DMS114 treated with DMSO at 0.1 percent for 48 hours (cell line): ENCODE data around the gene MRM3.
"Not testable (repeated sequence)": the region's sequence is repeated elsewhere in the genome, so short reads cannot be mapped to it uniquely, and the experiment has no call there.

Experiments
- DNase-seq: peaks from one replicate; lab custom pipeline; 2025; ENCODE audit not compliant: unreplicated experiment; lab: John Stamatoyannopoulos, UW

Gene MRM3, protein sequence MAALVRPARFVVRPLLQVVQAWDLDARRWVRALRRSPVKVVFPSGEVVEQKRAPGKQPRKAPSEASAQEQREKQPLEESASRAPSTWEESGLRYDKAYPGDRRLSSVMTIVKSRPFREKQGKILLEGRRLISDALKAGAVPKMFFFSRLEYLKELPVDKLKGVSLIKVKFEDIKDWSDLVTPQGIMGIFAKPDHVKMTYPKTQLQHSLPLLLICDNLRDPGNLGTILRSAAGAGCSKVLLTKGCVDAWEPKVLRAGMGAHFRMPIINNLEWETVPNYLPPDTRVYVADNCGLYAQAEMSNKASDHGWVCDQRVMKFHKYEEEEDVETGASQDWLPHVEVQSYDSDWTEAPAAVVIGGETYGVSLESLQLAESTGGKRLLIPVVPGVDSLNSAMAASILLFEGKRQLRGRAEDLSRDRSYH

DNA sequence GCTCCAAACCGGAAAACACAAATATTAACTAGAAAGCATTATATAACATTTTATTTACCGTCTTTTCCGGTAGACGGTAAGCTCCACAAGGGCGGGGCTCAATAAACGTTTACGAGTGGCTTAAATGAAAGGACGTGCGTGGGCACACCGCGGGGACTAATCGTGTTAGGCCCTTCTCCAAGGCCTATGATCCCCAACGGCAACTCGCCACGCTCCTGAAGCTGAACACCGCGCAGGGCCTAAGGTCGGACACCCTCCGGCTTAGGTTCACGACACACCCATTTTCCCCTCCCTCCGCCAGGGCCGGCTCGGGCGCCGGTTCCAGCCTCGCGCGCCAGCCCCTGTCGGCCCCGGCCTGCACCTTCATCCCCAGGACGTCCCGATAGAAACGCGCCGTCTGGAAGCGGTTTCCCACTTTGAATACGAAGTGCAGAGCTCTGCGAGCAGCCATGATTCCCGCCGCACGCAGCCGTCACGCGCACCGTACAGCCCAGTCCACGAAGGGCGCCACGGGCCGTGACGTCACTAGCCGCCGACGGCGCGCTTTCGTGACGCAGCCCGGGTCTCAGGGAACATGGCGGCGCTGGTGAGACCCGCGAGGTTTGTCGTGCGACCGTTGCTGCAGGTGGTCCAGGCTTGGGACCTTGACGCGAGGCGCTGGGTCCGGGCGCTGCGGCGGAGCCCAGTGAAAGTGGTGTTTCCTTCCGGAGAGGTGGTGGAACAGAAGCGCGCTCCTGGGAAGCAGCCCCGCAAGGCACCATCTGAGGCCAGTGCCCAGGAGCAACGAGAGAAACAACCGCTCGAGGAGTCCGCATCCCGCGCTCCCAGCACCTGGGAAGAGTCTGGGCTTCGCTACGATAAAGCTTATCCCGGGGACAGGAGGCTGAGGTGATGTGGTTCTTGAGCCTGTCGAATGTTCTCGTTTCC, at the start of gene MRM3, which contains the start of gene GLOD4:
MRM3 (plus strand) TSS at position 549 of the 927 bp plus-strand sequence; CDS start at position 575, 26 bp downstream.
GLOD4 (minus strand) TSS at position 476 of the 927 bp plus-strand sequence; CDS start at position 451, 25 bp downstream.
- peak; percentile 75 for DNase-seq

DNA sequence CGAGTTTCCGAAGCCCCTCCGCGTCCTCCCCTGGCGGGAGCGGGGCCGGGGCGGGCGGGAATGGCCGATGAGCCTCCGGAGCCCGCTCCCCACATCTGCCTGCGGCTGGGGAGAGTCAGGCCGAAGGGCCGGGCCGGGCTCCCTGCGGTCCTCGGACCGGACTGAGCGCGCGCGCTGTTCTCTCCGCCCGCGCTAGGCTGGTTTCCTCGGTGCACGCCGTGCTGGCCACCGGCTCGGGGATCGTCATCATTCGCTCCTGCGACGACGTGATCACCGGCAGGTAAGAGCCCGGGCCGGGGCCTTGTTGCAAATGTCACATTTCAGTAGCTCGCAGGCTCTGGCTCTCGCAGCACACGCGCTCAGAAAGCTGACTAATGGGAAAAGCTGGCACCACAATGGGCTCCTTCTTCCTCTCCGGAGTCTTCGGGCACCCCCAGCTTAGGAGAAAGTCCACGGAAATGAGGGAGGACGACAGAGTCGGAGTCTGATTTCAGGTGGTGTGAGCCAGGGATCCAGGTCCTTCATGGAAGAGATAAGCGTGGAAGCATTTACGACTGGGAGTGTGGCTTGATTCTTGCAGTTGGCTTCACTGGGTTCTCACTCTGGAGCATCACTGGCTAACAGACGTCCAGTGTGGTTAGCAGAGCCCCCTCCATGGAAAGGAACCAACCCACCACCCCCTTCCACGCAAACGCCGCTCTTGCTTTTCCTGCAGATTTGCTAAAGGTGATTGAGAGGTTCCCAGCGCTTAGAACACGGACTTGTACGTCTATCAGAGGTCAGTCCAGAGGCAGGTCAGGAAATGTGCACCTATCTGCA, 49.0 kb upstream of the MRM3 start:
- no peak for DNase-seq

DNA sequence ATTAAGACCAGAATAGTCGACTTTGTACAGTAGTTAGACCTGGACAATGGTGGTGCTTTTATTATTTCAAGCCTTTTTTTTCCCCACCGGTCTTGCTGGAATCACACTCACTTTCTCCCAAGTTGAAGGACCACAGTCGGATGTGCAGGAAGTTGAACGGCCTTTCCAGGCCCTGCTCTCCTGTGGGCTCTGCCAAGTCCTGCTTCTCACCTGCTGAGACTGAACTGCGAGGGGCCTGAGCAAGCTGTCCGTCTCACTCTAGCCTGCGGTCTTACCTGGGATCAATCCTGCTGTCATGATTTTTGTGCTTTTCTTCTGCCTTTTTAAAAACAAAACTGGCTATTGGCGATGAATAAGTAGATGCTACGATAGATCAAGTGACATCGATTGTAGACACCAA, 48.4 kb upstream of the MRM3 start:
- no peak for DNase-seq

GRCh38 chr17:737561-738113, 44.5 kb upstream of the MRM3 start:
- DNase-seq, result no peak

DNA sequence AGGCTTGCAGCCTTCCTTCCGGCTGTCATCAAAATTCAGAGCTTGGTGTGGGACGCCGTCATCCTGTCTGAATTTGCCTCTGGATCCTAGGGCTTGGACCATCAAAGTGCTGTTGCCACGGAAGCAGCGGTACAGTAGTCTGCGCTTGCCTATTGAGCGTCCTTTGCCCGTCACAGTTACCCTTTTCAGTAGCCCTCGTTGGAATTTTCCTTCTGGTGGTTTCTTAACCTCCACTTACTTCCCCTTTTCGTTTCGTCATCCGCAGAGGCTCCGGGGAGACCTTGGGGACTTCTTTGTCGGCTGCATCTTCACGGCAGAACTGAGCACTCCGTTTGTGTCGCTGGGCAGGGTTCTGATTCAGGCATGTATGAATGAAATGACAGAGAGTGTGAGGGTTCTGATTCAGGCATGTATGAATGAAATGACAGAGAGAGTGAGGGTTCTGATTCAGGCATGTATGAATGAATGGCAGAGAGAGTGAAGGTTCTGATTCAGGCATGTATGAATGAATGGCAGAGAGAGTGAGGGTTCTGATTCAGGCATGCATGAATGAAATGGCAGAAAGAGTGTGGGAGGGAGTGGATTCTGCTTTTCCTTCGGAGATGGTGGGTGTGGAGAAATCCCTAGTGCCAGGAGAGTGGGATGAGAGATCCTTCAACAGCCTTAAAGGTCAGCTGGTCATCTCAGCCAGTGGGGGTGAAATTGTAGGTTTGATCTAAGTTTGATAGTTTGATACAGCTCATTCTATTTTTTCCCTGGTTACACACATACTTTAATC, 41.7 kb upstream of the MRM3 start:
- DNase-seq, result no peak

- no peak for DNase-seq
Observed at GRCh38 chr17:742147-742793, 39.9 kb upstream of the MRM3 start.

GRCh38 chr17:743139-743538, 39.0 kb upstream of the MRM3 start:
- no peak for DNase-seq

DNA sequence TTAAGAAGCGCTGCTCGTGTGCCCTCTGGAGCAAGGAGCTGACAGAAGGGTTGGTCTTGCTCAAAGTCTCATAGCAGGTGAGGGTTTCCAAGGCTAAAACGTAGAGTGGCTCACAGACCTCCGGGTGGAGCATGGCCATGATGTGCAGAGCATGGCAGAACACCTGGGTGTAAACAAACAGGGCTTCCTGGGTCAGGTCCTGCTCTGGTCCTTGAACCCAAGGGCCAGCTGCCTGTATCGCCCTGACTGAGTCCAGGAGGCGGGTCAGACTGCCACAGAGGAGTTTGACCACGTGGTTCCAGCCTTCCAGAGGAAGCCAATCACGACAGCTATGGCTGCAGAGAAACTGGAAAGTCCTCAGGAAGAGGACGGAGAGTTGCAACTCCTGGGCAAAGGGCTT, 37.2 kb upstream of the MRM3 start:
- no peak for DNase-seq

- no peak for DNase-seq
Observed at GRCh38 chr17:745406-745805, 36.7 kb upstream of the MRM3 start.

GRCh38 chr17:746181-746580, 36.0 kb upstream of the MRM3 start:
- no peak for DNase-seq

- DNase-seq, result no peak
Observed at GRCh38 chr17:746783-747629, 35.1 kb upstream of the MRM3 start.

DNA sequence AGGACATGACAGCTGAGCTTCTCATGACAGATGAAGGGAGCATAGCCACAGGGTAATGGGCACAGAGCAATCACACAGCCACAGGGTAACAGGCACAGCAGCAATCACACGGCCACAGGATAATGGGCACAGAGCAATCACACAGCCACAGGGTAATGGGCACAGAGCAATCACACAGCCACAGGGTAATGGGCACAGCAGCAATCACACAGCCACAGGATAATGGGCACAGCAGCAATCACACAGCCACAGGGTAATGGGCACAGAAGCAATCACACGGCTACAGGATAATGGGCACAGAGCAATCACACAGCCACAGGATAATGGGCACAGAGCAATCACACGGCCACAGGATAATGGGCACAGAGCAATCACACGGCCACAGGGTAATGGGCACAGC, 33.5 kb upstream of the MRM3 start:
- DNase-seq, result not testable (repeated sequence)

- DNase-seq, result not testable (repeated sequence)
Observed at GRCh38 chr17:749359-749758, 32.8 kb upstream of the MRM3 start.

DNA sequence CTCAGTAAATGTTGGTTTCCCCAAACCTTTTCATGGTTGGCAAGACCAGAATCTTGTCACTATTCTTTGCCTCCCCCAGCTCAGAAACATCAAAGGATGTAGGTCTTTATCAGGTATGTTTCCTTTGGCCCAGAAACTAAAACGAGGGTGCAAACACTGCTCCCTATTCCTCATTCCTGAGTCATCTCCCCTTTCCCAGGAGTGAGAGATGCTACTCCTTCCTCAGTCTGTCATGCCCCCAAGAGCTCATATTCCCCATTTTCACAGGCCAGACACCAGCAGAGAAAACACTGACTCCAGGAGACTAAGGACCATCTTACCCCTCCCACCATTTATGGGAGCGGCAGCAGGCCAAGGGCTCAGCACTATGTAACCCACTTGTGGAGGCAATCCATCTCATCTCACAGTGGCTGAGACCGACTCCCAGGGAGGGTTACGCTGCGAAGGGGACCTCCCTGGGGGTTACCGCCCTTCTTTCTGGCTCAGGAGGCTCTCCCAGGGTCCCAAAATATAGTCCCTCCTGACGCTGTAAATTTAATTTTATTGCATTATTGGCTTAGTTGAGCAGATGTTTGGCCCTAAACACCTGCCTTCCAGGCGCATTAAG, 31.6 kb upstream of the MRM3 start:
- DNase-seq, result no peak

DNA sequence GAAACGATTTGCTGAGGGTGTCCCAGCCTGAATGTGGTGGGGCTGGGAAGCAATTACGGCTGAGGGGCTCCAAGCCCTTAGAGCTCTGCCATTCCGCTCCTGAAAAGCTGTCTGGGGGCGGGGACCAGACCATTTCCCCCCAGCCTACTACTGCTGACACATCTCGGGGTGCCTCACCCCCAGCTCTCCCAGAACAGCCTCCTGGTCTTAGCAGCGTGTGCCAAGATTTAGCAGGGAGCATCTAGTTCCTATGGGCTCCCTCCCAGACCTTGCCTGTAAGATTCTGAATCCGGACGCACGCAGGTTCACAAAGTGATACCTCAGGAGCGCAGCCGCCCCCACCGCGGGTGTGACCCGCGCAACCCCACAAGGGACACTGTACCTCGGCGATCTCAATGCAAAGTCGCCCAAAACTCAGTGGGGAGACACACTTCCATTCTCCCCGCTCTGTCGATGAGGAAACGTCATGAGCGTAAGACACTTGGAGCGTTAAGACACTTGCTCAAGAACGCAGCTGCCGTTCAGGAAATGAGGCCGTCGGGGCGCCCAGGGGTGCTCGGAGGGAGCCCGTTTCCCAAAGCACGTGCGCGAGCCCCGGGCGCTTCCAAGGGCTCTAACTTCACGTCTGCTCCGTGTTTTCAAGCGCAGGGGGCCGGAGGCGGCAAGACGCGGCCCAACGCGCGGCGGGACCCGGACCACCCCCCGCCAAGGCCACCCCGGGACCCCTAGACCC, 30.7 kb upstream of the MRM3 start:
- DNase-seq, result no peak

- DNase-seq, result peak; percentile 74
Observed at GRCh38 chr17:752002-752619, 30.0 kb upstream of the MRM3 start, which contains the start of gene GEMIN4. TSS of gene GEMIN4 (minus strand) at chr17:752264. CDS start at chr17:752142, 122 bp downstream.
